GM04504 (cell line): ENCODE data around the gene IGFBP6.
"Not testable (repeated sequence)": the region's sequence is repeated elsewhere in the genome, so short reads cannot be mapped to it uniquely, and the experiment has no call there.

Experiments used
- DNase-seq: peaks from one replicate; pipeline ENCODE4 v3.0.0-alpha.2; 2012; ENCODE audit warnings: low read depth

The IGFBP6 gene

GRCh38 chr12:53096759-53097158 lies 708 bp upstream of the IGFBP6 start:
- no peak for DNase-seq

- peak; percentile 28 for DNase-seq
Measured at GRCh38 chr12:53097207-53097563, 282 bp upstream of the IGFBP6 start.

- peak; percentile 82 for DNase-seq
Measured at GRCh38 chr12:53098354-53098981, 1.0 kb downstream of the IGFBP6 start.

- peak; percentile 96 for DNase-seq
Measured at GRCh38 chr12:53099071-53099882, 1.8 kb downstream of the IGFBP6 start.

- DNase-seq: no peak
Measured at GRCh38 chr12:53100466-53101151, 3.1 kb downstream of the IGFBP6 start.

GRCh38 chr12:53101266-53101665 lies 3.8 kb downstream of the IGFBP6 start:
- DNase-seq: no peak

GRCh38 chr12:53101931-53102781 lies 4.7 kb downstream of the IGFBP6 start:
- no peak for DNase-seq

GRCh38 chr12:53102883-53103807 lies 5.7 kb downstream of the IGFBP6 start, which contains the start of gene SOAT2:
SOAT2 (plus strand) TSS chr12:53103486; CDS start chr12:53103578, 92 bp downstream.
- no peak for DNase-seq

- no peak for DNase-seq
Measured at GRCh38 chr12:53103860-53104305, 6.4 kb downstream of the IGFBP6 start.

GRCh38 chr12:53105256-53105655 lies 7.8 kb downstream of the IGFBP6 start:
- no peak for DNase-seq

- DNase-seq: no peak
Measured at GRCh38 chr12:53105712-53106439, 8.4 kb downstream of the IGFBP6 start.

- DNase-seq: no peak
Measured at GRCh38 chr12:53107122-53107521, 9.7 kb downstream of the IGFBP6 start.

GRCh38 chr12:53112431-53112830 lies 15.0 kb downstream of the IGFBP6 start:
- DNase-seq: not testable (repeated sequence)

GRCh38 chr12:53113136-53113705 lies 15.8 kb downstream of the IGFBP6 start:
- no peak for DNase-seq

- DNase-seq: no peak
Measured at GRCh38 chr12:53113951-53114350, 16.5 kb downstream of the IGFBP6 start.

- no peak for DNase-seq
Measured at GRCh38 chr12:53115112-53115890, 17.8 kb downstream of the IGFBP6 start.

- no peak for DNase-seq
Measured at GRCh38 chr12:53115891-53116648, 18.6 kb downstream of the IGFBP6 start.

- DNase-seq: no peak
Measured at GRCh38 chr12:53118751-53119300, 21.4 kb downstream of the IGFBP6 start.
